GM21619 (cell line): ENCODE data around the gene PDE11A.

ENCODE experiments used
- ATAC-seq: cut with Tn5 transposase; IDR thresholded peaks from one replicate; pipeline ENCODE4 v1.9.1; 2021; ENCODE audit not compliant: unreplicated experiment

PDE11A gene

DNA sequence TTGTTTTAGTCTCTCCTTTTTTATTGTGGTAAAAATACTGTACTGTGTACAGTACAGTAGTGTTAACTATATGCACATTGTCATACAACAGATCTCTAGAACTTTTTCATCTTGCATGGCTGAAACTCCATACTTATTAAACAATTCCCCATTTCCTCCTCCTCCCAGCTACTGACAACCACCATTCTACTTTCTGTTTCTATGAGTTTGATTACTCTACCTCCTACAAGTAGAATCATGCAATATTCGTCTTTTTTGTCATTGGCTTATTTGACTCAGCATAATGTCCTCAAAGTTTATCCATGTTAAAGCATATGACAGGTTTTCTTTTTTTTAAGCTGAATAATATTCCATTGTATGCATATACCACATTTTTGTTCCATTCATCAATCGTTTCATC is 341.8 kb downstream of the PDE11A start:
- ATAC-seq, result no peak

GRCh38 chr2:177730363-177730762 is 342.2 kb downstream of the PDE11A start:
- ATAC-seq, result no peak

- no peak for ATAC-seq
These were observed 343.7 kb downstream of the PDE11A start for GRCh38 chr2:177728920-177729319.

GRCh38 chr2:177728399-177728765 is 344.2 kb downstream of the PDE11A start:
- no peak for ATAC-seq

DNA sequence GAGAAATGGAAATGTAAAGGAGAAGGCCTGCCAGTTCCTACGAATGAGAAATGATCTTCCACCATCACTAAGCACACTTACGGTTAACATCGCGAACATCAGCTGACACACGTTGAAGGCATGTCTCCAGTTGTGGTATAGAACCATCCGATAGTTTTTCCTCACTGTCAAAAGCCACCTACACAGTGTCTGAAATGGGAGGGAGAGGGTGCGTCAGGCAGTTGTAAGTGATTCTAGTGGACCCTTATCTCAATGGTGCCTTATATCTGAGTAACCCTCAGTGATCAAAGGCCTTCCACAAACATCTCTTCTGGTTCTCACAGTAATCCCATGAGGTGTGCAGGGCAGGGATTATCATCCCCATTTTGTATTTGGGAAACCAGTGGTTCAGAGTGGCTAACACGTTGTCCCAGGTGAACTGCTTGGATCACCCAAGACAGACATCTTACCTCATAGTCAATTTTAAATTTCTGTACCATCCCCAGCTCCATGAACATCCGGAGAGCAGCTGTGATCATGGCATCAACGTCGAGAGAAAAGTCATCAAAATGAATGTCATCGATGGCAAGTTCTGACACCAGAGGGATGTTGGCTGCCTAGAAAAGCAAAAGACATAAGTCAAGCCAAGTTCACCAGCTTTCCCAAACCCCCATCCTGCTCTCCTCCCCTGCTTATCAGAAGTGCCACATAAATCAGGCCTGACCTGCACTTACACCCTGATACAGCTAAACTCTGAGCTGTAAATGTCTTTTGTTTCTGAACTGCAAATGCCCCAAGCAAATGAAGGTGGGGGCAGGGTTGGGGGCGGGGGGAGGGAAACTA is 344.8 kb downstream of the PDE11A start:
- ATAC-seq, result no peak

GRCh38 chr2:177726931-177727348 is 345.6 kb downstream of the PDE11A start:
- no peak for ATAC-seq

GRCh38 chr2:177724398-177725287 is 347.9 kb downstream of the PDE11A start:
- peak; percentile 69 for ATAC-seq

- ATAC-seq, result no peak
These were observed 349.3 kb downstream of the PDE11A start for GRCh38 chr2:177723235-177723634.

GRCh38 chr2:177721818-177722567 is 350.6 kb downstream of the PDE11A start:
- ATAC-seq, result no peak

- ATAC-seq, result no peak
These were observed 351.5 kb downstream of the PDE11A start for GRCh38 chr2:177721087-177721486.

GRCh38 chr2:177717831-177718618 is 354.6 kb downstream of the PDE11A start:
- no peak for ATAC-seq

GRCh38 chr2:177716484-177716883 is 356.1 kb downstream of the PDE11A start:
- ATAC-seq, result no peak

- no peak for ATAC-seq
These were observed 356.8 kb downstream of the PDE11A start for GRCh38 chr2:177715771-177716170.

DNA sequence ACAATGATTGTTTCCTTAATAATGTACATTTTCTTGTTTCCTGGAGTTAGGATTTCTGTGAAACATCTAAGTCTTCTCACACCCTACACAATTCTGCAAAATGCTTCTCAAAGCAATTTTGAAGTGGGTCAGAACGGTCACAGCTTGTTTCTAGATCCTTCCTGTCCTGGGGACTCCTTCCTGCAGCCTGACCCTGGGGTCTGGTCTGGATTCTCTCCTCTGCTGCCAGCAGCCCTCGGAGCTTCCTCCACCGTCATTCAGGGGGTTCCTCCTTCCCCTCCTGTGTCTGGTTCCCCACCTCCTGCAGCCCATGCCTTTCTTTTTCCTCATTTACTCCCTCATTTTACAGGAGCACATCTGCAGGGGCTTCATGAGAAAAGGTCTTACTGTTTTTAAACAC is 357.9 kb downstream of the PDE11A start:
- ATAC-seq, result no peak

DNA sequence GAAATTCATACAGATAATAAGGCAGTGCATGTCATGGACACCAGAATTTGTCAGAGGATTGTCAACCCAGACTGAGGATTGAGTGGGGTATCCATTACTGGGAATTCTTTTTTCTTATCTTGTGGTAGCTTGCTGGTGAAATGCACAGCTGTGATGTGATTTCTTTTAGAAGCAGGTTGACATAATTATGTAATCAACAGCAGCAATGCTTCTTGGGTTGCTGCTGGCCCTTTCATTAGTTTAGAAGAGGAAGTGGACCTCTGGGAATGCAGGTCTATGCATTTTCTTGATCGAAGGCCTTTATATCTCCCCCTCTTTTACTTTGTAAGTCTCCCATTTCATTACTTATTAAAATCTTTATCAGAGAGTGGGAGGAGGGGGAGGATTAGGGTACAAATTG is 360.1 kb downstream of the PDE11A start:
- ATAC-seq, result no peak

DNA sequence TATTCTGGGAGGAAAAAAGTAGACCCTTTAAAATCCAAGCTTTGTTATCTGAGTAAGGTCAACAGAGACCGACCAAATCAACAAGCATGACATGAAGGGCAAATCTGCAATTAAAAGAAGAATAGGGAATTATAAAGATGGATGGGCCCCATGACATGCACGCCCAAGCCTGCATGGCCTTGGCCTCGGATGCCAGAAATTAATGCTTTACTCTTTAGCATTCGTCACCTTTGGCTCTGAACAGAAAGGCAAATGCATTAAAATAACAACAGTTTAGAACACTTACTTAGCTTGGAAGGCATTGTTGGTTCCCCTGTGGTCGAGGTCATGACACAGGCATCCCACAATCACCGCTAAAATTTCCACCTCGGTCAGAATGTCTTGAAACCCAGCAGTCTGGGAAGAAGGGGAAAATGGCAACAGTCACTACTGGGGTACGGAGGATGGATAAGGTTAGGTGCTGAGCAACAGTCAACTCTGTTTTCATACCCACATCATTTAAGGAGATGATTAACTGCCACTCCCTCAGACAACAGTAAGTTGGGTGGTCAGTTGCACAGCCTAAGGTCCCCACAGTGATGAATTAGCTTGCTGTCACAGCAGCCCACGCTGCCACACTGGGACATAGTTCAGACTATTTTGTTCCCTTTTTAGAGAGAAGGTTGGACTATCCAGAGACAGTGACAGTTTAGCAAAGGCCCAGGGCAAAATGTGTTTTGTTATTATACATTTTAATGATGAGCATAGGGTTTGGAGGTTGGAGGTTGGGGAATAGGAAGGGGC is 360.9 kb downstream of the PDE11A start:
- no peak for ATAC-seq

DNA sequence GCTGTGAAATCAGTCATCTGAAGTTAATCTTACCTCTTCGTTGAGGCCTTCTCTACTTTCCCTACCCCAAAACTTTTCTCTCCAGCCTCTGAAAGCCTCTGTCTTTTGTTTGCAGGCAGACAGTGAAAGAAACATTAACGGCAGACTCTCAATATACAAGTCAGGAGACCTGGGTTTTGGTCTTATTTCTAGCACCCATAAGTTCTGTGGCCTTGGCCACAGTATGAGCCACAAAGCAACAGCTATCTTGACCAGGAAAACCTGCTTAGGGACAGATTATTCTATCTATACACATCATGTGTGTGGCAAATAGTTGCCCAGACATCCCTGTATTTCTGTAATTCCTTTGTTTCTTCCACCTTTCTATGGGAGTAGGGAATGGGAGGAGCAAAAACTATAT is 361.7 kb downstream of the PDE11A start:
- ATAC-seq, result no peak

- no peak for ATAC-seq
These were observed 362.6 kb downstream of the PDE11A start for GRCh38 chr2:177709986-177710401.

- no peak for ATAC-seq
These were observed 363.7 kb downstream of the PDE11A start for GRCh38 chr2:177708660-177709444.
